RPMI8226 (cell line): ENCODE measurements around the gene STXBP5.
A peak's percentile ranks its signal among the peaks of the same experiment; 100 is the strongest.

ENCODE experiments used
- DNase-seq: peaks from one replicate; pipeline ENCODE4 v3.0.0-alpha.2; 2015

Gene STXBP5

GRCh38 chr6:147204060-147204785 is at the start of gene STXBP5:
Gene STXBP5, plus strand, starts transcription at chr6:147204417. Its CDS starts 116 bp downstream, at chr6:147204533.
- DNase-seq: peak; percentile 40

- DNase-seq: no peak
Measured at GRCh38 chr6:147154454-147154853, 49.8 kb upstream of the STXBP5 start.

- no peak for DNase-seq
Measured at GRCh38 chr6:147156218-147156617, 48.0 kb upstream of the STXBP5 start.

- no peak for DNase-seq
Measured at GRCh38 chr6:147156799-147157382, 47.3 kb upstream of the STXBP5 start.

GRCh38 chr6:147157930-147158329 is 46.3 kb upstream of the STXBP5 start:
- no peak for DNase-seq

GRCh38 chr6:147158881-147159280 is 45.3 kb upstream of the STXBP5 start:
- no peak for DNase-seq

- DNase-seq: no peak
Measured at GRCh38 chr6:147159536-147160374, 44.5 kb upstream of the STXBP5 start.

- no peak for DNase-seq
Measured at GRCh38 chr6:147160593-147160992, 43.6 kb upstream of the STXBP5 start.

GRCh38 chr6:147161253-147161973 is 42.8 kb upstream of the STXBP5 start:
- no peak for DNase-seq

GRCh38 chr6:147161974-147162495 is 42.2 kb upstream of the STXBP5 start:
- DNase-seq: no peak

- DNase-seq: no peak
Measured at GRCh38 chr6:147164761-147165160, 39.5 kb upstream of the STXBP5 start.

GRCh38 chr6:147166360-147166944 is 37.8 kb upstream of the STXBP5 start:
- DNase-seq: no peak

- DNase-seq: no peak
Measured at GRCh38 chr6:147166992-147167391, 37.2 kb upstream of the STXBP5 start.

GRCh38 chr6:147167576-147168461 is 36.4 kb upstream of the STXBP5 start:
- no peak for DNase-seq

GRCh38 chr6:147169529-147169928 is 34.7 kb upstream of the STXBP5 start:
- DNase-seq: no peak

GRCh38 chr6:147170269-147170668 is 33.9 kb upstream of the STXBP5 start:
- DNase-seq: no peak

- DNase-seq: no peak
Measured at GRCh38 chr6:147173140-147173539, 31.1 kb upstream of the STXBP5 start.

GRCh38 chr6:147173675-147174308 is 30.4 kb upstream of the STXBP5 start:
- DNase-seq: no peak

- DNase-seq: no peak
Measured at GRCh38 chr6:147176795-147177194, 27.4 kb upstream of the STXBP5 start.

- DNase-seq: no peak
Measured at GRCh38 chr6:147177286-147177685, 26.9 kb upstream of the STXBP5 start.

GRCh38 chr6:147178355-147178754 is 25.9 kb upstream of the STXBP5 start:
- DNase-seq: no peak
